Activated naive CD4-positive, alpha-beta T cell (primary cell): ENCODE results near the gene CYBC1.

Experiments used
- DNase-seq, 4 experiments: peaks; one replicate each; lab custom pipeline; 2025; lab: John Stamatoyannopoulos, UW

CYBC1 gene

GRCh38 chr17:82447876-82448275, 2.7 kb downstream of the CYBC1 start:
- no peak for DNase-seq

DNA sequence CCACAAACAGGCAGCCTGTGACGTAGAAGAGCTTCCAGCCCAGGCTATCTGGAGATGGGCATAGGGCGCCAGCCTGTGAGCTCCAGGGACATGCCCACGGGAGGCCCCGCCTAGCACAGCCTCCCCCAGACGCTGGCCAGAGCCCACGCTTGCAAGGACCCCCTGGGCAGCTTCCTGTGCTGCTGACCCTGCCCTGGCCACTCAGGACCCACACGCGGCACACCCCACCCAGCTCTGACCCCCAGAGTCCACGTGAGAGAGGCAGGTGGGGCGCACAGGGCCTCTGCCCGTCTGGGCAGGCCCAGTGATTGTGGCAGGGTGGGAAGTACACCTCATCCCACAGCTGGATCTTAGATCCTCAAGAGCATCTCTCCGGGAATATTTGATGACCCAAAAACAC, 3.9 kb downstream of the CYBC1 start:
- DNase-seq = no peak

GRCh38 chr17:82446124-82446523, 4.4 kb downstream of the CYBC1 start:
- DNase-seq = no peak

GRCh38 chr17:82445542-82445941, 5.0 kb downstream of the CYBC1 start:
- no peak for DNase-seq

DNA sequence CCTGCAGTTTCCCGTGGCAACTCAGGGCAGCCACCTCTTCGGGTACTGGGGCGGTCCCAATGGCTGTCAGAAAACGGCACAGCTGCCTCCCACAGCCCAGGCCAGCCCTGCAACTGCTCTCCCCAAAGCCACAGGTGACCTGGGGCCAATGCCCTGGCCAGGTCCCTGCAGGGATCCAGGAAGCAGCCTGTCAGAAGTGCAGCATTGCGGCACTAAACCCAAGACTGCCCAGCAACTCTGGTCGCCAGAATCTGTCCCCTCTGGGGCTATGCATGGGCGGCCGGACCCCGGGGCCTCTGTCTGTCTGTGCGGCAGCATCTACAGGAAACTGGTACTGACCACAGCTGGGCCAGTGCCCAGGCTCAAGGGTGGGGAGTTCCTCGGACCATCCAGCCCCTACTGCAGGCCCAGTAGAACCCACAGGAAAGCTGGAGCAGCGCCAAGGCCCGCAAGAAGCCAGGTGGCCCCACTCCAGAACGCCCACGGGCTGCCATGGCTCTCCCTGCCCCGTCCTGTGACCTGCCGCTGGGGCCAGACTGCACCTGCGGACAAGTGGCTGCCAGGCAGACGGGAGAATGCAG, 5.5 kb downstream of the CYBC1 start:
- no peak for DNase-seq

- no peak for DNase-seq
Observed at GRCh38 chr17:82444284-82444893, 6.2 kb downstream of the CYBC1 start.

GRCh38 chr17:82443465-82444283, 6.9 kb downstream of the CYBC1 start:
- no peak for DNase-seq

DNA sequence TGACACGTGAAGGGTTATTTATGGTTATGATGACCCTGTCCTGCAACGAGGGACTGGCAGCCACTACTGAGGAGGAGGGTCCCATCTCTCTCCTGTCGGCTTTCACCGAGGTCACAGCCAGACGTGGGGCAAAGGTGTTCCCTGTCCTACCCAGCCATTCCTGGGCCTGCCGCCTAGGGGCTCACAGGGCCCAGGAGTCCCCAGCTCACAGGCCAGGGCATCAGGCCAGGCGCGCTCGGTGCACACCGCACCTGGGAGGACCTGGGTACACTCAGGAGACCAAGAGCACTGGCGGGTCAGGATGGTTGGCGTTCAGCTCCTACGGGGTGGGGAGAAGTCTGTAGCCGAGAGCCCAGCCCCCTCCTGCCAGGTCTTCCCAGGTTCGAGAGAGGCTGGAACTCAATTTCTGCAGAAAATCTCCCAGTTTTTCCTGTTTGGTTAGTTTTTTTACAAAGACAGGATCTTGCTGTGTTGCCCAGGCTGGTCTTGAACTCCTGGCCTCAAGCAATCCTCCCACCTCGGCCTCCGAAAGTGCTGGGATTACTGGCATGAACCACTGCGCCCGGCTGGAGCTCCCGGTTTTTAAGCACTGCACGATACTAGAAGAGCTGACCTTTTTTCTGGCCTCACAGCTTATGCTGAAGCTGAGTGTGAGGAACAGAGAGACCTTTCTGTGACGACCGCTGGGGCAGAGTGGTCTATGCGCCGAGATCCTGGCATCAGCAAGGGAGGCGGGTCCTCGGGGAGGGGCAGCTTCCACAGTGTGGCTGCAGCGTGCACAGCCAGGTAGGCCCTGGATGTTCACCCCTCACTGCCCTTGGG, 7.7 kb downstream of the CYBC1 start:
- no peak for DNase-seq

- no peak for DNase-seq
Observed at GRCh38 chr17:82441691-82442487, 8.7 kb downstream of the CYBC1 start.

- no peak for DNase-seq
Observed at GRCh38 chr17:82440991-82441627, 9.4 kb downstream of the CYBC1 start.

- no peak for DNase-seq
Observed at GRCh38 chr17:82440469-82440981, 10.0 kb downstream of the CYBC1 start.

GRCh38 chr17:82439829-82440365, 10.7 kb downstream of the CYBC1 start:
- DNase-seq = no peak

DNA sequence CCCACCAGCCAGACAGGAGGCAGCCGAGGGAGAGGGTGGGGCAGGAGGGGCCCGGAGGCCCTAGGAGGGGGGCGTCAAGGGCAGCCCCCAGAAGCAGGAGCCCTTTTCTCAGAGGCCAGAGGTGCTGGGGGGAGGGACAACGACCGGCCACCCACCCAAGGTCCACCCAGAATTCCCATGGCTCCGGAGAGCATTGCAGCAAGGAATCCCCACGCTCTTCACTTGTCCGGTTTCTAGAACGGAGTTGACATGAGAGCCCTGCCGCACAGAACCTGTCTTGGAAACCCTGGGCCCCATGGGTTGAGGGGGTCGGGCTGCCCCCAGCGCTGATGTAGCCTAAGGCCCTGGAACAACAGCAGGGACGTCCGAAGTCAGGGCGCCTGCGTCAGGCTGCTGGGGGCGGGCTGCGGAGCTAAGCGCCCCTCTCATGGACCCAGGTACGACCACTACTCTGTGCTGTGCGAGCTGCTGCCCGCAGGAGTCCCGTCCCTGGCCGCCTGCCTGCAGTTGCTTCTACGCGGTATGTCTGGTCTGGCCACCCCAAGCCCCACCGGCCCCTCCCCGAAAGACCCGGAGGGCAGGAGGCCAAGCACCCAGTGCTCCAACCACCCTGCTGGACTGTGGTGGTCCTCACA, 11.2 kb downstream of the CYBC1 start:
- DNase-seq = no peak

- no peak for DNase-seq
Observed at GRCh38 chr17:82438401-82439193, 12.0 kb downstream of the CYBC1 start.

GRCh38 chr17:82437325-82437668, 13.3 kb downstream of the CYBC1 start:
- no peak for DNase-seq

- no peak for DNase-seq
Observed at GRCh38 chr17:82436601-82437324, 13.8 kb downstream of the CYBC1 start.

DNA sequence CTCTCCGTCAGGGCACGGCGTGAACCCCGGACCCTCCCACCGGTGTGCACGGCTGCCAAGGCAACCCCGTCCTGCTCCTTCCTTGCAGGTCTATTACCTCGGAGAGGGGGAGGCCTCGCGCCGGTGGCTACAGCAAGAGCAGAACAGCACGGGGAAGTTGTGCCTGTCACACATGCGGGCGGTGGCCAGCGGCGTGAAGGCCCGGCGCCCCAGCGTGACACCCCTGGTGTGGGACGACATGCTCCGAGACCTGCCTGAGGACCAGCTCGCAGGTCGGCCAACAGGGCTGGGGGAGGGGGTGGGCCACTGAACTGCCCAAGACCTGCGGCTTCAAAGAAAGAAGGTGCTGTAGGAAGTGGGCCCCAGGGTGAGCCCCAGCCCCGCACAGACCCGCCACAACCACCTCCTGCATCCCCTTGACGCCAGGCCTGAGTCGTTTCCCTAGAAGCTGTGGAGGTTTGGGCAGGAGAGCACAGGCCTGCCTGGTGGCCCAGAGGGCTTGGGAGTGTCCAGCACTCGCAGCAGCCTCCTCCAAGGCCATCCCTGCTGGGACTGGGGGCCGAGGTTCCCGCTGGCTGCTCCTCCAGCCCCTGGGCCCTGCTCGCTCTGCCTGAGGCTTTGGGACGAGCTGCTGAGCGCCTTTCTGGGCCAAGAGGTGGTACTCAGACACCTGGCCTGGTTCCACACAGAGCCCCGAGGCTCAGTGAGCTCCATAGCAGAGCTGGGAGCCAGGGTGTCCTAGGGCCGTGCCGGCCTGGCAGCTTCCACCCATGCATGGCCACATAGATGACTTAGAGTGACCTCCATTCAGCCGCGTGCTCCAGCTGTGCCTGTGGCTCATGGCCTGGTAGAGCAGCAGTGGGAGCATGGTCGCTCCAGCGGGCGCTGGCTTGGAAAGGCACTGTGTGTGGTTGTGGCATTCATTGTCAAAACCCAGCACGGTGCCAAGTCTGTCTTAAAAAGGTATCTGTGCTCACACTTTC, 14.7 kb downstream of the CYBC1 start:
- DNase-seq = no peak
